Ishikawa (cell line): Measurements from ENCODE around the gene C12orf75.

Source experiments
- EGR1 ChIP-seq: IDR thresholded peaks from 2 replicates; pipeline ENCODE4 v1.6.1; 2012
- EP300 ChIP-seq: IDR thresholded peaks from 2 replicates; pipeline ENCODE4 v1.6.1; 2012; ENCODE audit warnings: borderline replicate concordance
- NFIC ChIP-seq: IDR thresholded peaks from 2 replicates; pipeline ENCODE4 v1.6.1; 2012

- TF ChIP-seq EP300, result no peak
- TF ChIP-seq NFIC, result peak; percentile 25; the same call in 1 of the 2 replicates
- no peak for TF ChIP-seq EGR1
Observed at GRCh38 chr12:105420659-105421240, 90.3 kb downstream of the C12orf75 start.
